8988T (cell line): Measurements from ENCODE around the gene KCTD21.
"Not testable (repeated sequence)": the region's sequence is repeated elsewhere in the genome, so short reads cannot be mapped to it uniquely, and the experiment has no call there.

Source experiments
- DNase-seq: peaks from one replicate; pipeline ENCODE4 v3.0.0; 2011

The KCTD21 gene

DNA sequence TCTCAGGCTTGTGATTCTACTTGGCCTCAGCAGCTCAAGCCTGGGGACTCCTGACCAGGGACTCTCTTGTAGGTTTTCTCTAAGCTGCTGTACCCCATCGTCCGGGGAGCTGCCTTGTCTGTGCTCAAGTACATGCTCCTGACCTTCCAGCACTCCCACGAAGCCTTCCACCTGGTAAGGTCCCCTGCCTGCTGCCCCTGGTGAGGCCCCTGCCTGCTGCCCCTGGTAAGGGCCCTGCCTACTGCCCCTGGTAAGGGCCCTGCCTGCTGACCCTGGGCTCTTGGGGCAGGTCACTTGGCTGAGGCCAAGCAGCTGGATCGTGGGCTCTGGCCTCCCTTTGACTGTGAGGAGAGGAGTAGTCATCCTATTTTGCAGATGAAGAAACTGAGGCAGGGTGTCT lies 11.6 kb upstream of the KCTD21 start:
- DNase-seq = no peak

DNA sequence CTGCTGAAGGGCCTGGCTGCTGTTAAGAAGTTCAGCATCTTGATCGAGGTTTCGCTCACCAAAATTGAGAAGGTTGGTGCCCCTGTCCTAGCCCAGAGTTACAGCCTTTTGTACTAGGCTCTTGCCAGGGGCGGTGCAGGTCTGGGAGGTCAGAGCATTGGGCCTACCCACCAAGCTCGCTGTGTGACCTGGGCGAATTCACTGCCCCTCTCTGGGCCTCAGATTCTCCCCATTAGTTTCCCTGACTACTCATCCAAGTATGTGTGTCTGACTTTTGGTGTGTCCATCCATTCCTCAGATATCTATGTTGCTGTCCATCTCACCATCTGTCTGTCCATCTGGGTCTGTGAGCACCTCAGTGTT lies 11.2 kb upstream of the KCTD21 start:
- no peak for DNase-seq

DNA sequence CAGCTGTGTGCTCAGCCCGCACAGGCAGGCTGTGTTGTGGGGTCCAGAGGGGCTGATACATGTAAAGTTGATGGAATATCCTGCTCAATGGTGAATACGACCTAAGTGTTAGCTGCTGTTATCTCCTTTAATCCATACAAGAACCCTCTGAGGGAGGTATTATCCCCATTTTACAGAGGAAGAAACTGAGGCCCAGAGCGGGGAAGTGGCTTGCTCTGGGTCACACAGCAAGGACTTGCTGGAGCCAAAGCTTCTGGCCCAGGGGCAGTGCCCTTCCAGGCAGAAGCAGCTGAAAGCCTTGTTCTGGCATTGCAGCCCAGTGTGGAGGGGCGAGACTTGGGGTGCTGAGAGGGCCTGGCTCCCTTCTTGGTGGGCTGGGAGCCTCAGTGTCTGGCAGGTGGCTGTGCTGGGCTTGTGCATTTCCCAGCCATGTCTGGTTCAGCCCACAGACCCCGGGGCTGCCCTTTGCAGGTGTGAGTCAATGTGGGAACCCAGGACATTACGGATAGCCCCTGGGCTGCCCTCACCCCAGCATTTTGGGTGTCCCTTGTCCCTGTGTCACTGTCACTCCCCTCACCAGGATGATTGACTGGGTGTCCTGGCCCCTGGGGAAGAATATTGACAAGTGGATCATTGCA lies 10.7 kb upstream of the KCTD21 start:
- DNase-seq = no peak

DNA sequence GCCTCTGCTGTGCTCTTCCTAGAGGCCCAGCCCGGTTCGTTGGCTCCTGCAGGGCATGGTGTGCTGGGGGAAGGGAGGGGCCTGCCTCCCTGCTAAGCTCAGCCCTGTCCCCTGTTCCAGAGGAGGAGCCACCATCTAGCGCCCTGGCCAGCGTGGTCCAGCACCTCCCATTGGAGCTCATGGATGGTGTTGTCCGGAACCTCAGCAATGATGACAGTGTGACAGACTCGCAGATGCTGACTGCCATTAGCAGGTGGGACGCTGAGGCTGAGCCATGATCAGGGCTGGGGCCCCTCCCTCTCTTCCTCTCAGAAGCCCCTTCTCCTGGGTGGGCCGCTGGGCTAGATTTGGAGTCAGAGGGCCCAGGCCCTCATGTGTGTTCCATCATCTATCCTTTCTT lies 9.4 kb upstream of the KCTD21 start:
- DNase-seq = peak; percentile 45

DNA sequence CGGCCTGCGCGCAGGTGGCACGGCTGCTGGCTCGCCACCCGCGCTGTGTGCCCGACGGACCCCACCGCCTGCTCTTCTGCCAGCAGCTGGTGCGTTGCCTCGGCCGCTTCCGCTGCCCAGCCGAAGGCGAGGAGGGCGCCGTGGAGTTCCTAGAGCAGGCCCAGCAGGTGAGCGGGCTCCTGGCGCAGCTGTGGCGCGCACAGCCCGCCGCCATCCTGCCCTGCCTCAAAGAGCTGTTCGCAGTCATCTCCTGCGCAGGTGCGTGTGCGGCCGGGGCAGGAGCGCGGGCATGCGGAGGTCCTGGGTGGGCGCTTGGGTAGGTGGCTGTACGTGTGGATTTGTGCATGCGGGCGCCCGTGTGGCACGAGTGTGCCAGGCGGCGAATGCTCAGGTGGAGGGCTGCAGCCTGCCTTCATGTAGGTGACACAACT lies 8.2 kb upstream of the KCTD21 start:
- no peak for DNase-seq

DNA sequence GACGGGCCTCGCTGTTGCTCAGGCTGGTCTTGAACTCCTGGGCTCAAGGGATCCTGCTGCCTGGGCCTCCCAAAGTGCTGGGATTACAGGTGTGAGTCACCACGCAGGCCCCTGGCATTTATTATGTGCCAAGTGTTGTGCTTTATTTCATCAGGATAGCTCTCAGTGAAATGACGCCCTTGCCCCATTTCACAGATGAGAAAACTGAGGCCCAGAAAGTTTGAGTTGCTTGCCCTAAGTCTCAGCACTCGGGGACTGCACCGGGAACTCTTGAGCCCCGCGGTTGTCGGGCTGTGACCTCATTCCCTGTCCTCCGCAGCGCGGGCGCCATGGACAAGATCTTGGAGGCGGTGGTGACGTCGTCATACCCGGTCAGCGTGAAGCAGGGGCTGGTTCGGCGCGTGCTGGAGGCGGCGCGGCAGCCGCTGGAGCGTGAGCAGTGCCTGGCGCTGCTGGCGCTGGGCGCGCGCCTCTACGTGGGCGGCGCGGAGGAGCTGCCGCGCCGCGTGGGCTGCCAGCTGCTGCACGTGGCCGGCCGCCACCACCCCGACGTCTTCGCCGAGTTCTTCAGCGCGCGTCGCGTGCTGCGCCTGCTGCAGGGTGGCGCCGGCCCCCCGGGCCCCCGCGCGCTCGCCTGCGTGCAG lies 7.6 kb upstream of the KCTD21 start:
- no peak for DNase-seq

DNA sequence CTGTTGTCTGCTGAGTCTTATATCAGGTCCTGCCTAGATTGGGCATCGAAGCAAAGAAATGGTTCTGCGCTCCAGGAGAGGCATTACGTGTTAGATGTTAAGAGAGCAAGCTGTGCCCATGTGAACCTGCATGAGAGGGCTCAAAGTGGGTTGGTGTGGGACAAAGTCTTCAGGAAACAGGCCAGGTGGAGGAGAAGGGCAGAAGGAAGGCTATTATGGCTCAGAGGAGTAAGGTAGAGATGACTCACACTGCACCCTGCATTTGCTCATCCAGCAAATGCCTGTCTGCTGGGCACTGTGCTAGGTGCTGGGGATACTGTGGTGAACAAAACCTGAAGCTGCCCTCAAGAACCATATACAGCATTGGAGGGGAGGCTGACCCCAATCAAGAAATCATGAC lies 6.1 kb upstream of the KCTD21 start:
- DNase-seq = no peak

DNA sequence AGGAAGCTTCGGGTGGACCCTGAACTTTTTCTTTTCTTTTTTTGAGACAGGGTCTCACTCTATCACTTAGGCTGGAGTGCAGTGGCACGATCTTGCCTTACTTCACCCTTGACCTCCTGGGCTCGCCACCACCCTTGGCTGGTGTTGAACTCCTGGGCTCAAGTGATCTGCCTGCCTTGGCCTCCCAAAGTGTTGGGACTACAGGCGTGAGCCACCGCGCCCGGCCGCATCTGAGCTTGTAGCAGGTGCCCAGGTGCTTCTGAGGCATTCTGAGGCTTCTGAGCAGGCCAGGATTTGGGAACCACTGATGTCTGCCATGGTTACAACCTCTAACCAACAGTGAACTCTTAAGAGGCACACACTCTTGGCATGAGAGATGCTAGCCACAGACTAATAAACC lies 5.4 kb upstream of the KCTD21 start:
- no peak for DNase-seq

DNA sequence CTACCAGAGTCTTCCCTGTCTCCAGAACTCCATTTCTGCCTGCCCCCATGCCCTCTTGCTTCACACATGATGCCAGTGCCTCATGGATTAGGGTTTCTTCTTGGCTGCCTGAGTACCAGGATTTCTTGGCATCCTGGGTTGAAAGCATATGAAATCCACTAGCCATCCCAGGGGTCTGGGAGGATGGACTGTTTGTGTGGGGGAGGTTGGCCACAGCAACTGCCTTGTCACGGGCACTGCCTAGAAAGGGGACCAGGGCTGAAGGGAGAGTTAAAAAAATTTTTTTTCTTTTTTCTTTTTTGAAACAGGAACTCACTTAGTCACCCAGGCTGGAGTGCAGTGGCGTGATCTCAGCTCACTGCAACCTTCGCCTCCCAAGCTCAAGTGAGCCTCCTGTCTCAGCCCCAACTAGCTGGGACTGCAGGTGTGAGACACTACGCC lies 4.5 kb upstream of the KCTD21 start:
- DNase-seq = no peak

DNA sequence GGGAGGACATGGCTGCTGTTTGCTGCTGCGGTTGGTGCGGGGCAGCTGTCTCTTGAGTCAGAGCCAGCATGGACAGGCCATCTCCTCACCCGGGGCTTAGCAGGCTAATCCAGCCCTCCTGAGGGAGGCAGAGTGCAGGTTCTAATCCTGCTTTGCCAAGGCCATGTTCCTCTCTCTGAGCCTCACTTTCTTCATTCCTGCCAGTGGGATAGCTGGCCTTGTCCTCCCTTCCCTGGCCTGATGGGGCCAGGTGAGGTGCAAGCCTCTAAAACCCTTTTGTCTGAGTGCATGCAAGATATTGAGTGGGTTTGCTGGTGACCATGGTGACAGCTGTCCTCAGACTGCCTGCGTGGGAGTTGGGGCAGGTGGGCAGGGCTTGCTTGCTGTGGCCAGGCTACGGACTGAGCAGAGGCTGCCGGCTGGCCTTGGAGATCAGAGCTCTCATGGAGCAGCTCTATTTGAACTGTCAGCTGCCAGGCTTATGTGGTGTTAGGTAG lies 3.8 kb upstream of the KCTD21 start:
- no peak for DNase-seq

DNA sequence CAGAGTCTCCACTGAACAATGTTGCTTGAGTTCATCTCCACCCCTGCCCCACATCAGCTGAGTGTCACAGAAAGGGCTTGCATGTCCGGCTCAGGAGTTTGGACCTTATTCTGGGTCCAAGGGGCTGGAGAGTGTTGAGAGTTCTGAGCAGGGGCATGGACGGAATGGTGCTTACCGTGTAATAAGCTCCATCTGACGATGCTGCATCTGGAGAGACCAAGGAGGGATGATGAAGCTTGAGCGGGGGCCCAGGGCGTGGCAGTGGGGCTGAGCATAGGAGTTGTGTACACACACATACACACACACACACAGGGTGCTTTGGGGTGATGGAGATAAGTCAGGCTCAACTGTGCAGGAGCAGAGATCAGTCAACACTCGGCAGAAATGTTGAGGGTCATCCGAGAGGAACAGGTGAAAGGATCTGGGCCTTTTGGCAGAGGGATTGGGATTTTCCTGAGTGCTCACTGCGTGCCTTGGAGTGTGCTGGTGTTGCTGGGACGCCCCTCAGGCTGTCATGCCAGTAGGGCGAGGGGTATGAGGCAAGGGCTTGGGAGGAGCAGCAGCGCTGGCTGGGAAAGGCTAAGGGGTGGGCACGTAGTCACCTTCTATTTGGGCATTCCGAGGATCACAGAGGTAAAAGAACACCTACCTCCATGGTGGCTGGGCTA lies 2.6 kb upstream of the KCTD21 start:
- DNase-seq = no peak

DNA sequence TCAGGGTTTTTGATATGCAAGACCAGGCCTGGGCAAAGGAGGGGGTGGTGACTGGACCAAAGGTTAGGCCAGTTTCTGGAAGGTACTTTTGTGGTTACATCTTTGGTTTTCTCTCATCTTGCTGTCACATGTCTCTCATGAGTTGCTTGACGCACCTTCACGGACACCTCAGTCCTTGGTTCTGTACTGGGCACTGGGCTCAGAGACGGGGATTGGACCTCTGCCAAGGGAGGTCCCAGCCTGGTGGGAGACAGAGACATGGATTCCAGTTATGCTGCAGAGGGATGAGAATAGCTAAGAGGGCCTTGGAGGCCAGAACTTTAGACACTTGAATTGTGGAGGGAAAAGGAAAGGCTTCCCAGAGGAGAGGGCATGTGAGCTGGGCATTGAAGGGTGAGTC lies 1.9 kb upstream of the KCTD21 start:
- no peak for DNase-seq

DNA sequence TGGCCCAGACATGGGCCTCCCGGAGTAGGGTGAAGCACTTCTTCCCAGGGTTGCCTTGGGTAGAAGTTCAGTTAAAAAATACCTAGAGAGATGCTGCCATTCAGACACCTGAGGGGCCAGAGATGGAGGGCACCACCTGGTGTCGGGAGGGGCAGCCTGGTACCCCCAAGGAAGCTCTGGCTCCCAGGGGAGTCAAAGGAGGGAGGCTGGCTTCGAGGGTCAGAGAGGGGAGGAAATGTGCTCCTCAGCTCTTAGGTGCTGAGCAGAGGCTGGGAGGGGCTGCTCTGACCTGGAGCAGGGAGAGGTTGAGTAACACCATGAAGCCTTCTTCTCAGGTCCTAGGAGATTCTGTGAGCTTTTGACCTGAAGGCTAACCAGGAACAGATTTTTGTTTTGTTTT lies 1.4 kb upstream of the KCTD21 start:
- no peak for DNase-seq

DNA sequence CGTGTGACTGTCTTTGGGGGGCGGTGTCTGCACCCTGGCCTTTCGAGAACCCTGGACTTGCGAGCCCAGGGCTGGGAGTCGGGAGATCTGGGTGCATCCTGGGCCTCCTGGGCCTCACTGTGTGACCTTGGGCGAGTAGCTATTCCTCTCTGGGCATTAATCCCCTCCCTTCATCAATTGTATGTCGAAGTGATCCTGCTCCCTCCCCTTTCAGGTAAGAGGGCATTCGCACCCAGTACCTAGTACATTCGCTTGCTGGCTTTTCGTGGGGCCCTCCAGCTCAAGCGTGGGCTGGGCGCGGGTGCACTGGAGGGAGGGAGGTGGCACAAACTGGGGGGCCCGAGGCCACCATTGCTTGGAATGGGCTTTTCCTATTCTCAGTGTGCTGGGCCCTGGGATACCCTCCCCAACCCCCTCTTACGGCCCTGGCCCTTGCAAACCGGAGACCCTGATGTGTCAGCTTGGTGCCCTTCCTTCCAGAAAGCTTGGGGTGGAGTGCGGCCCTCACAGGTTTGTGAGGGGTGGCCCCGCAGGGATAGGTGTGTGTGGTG lies 823 bp upstream of the KCTD21 start:
- DNase-seq = no peak

DNA sequence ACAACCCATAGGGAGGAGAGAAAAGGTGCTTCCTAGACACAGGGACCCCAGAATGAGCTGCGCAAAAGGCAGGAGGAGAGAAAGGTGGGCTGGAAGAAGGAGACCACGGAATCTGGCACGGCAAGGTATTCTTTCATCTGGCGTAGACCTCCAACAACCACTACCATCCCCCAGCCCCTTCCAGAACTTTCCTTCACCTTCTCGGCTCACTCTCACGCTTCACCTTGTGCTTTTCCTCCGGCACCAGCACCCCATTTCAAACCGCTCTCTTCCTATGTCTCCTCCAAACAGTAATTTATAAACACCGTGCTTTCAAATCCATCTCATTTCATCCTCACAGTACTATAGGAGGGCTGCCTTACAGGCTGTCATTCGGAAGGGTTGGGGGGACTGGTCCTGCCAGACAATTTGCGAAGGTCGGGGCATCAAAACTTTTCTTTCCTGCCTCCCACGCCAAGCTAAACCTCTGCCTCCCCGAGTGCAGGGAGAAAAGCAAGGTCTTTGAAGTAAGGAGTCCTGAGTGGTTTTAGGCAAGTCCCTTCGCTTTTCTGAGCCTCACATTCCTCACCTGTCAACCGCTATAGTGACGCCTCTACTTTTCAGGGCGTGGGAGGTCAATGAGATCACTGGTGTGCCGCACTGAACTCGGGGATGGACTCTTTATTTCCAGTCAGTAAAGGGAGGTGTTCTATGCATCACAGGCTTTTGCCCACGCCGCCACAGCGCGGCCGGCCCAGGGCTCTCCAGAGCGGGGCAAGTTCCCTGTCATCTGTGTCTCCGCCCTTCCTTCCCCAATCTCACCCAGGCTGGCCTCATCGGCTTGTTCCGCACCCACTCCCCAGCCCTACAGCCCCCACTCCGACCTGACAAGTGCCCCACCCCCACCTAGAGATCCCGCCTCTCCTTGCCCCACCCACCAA lies 800 bp downstream of the KCTD21 start:
- no peak for DNase-seq

DNA sequence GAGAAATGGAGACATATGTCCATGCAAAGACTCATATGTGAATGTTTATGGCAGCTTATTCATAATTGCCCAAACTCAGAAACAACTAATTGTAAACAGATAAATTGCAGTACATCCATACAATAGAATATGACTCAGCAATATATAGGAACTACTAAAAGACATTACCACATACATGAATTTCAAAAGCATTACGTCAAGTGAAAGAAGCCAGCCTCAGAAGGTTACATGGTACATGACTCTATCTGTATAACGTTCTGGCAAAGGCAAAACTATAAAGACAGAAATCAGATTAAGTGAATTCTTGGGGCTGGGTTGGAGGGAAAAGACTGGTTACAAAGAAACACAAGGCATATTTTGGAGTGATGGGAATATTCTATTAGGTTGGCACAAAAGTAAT lies 7.2 kb downstream of the KCTD21 start:
- no peak for DNase-seq

DNA sequence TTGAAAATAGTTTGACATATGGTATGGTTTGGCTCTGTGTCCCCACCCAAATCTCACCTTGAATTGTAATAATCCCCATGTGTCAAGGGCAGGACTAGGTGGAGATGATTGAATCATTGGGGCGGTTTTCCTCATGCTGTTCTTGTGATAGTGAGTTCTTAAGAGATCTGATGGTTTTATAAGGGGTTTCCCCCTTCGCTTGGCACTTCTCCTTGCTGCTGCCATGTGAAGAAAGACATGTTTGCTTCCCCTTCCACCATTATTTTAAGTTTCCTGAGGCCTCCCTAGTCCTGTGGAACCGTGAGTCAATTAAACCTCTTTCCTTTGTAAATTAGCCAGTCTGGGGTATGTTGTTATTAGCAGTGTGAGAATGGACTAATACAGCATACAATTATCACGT lies 7.7 kb downstream of the KCTD21 start:
- no peak for DNase-seq

DNA sequence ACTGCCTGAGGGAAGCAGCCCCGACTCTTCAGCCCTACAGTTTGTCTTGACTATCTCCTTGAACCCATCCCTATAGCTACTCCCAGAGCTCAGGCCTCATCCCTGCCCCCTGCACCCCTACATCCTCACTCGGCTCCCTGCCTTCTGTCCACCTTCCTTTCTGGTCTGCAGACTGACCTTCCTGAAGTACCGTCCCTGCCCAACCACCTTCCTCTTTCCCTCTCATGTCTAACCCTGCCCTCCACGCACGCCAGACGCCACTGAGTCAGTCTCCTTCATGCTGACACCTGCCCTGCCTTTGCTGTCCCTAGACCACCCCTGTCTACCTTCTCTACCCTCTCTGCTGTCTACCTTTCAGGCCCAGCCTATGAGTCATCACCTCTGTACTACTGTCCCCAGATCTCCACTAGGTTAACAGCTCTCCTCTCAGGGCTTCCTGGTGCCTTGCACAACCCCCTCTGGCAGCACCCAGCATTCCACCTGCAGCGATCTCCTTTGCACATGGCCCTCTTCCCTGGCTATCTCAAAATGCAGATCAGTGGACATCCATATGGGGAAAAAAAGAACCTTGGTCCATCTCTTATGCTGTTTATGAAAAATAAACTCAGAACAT lies 8.9 kb downstream of the KCTD21 start:
- DNase-seq = no peak

DNA sequence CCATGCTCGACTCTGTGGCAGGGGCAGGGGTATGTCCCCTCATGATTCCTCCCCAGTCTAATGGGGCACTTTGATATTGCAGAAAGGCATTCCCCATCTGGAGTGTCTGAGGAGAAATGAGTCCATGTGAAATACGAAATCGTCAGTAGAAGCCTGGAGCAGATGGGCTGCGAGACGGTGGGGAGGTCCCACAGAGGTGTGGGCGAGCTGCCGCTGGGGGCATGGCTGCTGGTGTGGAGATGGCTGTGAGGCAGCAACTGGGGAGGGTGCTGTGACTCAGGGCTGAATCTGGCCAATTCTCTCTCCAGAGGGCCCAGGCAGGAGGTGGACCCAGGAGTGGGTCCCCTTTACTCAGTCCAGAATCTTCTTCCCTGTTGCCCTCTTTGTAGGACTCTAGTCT lies 11.2 kb downstream of the KCTD21 start:
- no peak for DNase-seq

DNA sequence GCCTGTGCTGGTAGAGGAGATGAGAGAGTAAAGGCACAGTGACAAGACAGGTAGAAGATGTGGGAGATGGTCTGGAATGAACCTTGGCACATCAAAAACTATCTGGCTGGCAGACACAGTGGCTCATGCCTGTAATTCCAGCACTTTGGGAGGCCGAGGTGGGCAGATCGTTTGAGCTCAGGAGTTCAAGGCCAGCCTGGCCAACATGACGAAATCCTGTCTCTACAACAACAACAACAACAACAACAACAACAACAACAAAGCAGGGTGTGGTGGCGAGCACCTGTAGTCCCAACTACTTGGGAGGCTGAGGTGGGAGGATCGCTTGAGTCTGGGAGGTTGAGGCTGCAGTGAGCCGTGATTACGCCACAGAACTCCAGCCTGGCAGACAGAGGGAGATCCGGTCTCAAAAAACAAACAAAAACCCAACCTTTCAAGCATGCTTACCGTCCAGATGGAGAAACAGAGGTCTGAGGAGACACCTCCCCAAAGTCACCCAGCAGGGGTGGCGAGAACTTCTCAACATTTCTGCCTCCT lies 11.8 kb downstream of the KCTD21 start:
- DNase-seq = no peak

DNA sequence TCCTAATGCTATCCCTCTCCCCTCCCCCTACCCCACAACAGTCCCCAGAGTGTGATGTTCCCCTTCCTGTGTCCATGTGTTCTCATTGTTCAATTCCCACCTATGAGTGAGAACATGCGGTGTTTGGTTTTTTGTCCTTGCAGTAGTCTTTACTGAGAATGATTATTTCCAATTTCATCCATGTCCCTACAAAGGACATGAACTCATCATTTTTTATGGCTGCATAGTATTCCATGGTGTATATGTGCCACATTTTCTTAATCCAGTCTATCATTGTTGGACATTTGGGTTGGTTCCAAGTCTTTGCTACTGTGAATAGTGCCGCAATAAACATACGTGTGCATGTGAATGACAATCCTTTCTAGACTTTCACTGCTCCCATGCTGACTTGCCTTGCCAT lies 12.6 kb downstream of the KCTD21 start:
- not testable (repeated sequence) for DNase-seq

DNA sequence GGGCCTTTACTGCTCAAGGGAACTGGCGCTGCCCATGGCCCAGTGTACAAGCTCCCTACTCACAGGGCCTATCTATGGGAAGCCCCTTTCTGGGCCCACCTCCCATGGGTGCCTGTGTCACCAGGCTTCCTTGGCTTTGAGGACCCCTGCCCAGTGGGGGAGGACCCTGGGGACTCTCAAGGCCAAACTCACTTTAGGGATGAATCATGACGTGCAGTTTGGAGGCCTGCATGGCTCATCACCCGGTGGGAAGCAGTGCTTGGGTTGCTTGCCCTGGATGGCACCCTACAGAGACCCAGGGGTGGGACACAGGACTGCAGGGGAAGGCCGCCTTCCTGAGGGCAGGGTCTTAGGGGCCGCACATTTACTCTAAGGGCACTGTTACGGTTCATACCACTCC lies 16.5 kb downstream of the KCTD21 start:
- no peak for DNase-seq
